CD4-positive, alpha-beta T cell treated with Interleukin-6 for 4 hours (primary cell): ENCODE measurements around the gene KCNJ15.

Source experiments
- DNase-seq: peaks from one replicate; pipeline ENCODE4 v3.0.0-alpha.2; 2020; ENCODE audit warnings: mixed read lengths

KCNJ15 gene

DNA sequence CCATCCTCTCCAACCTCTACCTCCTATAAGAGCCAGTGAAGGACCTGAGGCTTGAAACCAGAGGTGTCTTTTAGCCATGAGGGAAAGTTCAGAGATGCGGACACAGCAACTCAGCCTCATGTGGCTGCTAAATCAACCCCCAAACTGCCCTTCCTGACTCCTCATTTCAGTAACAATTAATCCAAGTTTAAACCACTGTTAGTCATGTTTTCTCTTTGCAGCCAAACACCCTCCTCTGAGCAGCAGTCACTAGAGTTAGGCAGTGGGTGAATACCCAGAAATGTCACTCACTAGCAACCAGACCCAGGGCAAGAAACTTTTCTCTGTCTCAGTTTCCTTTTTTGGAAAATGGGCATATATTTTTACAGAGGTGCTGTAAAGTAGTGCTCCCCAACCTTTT is 71.2 kb downstream of the KCNJ15 start:
- DNase-seq = no peak

- DNase-seq = no peak
Observed at GRCh38 chr21:38329162-38329561, 72.4 kb downstream of the KCNJ15 start.

- DNase-seq = no peak
Observed at GRCh38 chr21:38330666-38331065, 73.9 kb downstream of the KCNJ15 start.

DNA sequence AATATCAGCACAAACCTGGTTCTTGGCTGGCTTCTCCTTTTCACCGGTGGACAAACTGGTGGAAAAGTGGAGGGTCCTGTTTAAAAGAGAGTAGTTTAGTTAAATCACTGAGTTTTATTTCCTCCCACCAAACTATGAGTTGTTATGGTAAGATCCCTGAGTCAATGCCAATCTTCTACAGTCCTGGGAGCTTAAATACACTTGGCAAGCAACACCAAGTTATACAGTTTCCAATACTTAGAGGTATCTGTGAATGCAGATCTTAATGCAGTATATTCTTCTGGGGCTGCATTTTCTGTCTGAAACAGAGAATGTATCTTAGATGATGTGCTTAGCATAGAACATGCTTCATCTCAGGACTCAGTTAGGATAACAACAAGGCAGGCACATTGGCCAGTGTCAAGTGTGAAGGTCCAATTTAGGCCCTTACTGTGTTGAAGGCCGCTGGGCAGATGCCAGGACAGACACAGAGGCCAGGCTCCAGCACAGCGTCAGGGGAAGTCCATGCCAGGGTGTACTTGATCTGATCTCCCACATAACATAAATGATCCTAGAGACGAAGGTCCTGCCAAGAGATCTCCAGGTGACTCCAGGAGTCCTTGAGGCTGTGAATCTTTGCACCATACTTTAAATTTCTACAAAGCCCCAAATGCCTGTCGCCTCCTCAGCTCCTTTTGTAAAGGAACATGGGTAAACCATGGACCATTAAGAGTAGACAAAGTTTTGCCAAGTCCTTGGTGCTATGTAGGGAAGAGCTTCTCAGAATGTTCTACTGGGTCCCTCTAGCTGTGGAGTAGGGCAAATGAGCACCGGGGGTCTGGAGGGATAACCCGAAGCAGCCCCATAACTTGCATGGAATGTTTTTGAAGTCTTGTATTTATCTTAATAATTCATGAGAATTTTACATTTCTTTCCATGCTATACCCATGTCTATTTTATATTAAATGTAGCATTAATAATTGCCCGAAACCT is 76.8 kb downstream of the KCNJ15 start:
- DNase-seq = no peak

DNA sequence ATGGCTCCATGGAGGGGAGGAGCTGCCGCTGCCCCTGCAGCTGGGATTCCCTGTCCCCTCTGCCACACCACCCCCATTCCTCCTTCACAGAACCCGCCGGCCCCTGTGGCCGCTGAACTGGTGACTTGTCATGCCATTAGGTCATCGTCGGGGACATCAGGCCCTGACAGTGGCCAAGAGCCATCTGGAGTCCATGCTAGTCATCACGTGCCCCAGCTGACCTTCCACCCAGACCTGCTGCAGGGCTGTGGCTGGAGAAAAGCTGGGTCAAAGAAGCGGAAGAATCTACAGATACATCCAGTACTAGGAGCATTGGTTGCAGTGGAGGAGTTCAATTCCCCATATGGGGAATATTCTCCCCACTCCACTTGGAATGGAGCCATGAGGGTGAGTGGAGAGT is 78.1 kb downstream of the KCNJ15 start:
- DNase-seq = no peak

- DNase-seq = no peak
Observed at GRCh38 chr21:38337793-38338192, 81.0 kb downstream of the KCNJ15 start.

DNA sequence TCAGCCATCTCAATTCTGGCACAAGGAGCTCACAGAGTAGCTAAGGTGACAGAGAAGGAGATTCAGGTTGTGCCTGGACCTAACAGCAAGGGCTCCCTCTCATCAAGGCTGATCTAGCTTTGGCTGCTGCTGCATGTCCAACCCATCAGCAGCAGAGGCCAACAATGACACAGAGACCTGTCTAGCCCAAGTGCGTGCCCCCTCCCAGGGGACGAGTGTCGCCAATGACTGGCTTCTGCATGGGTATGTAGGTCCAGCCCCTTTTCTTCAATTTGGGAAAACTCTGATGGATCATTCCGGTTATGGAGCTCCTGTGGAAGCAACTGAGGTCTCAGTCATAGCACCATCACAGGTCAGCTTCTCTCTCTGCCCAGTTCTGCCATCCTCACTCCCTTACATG is 83.3 kb downstream of the KCNJ15 start:
- DNase-seq = no peak

DNA sequence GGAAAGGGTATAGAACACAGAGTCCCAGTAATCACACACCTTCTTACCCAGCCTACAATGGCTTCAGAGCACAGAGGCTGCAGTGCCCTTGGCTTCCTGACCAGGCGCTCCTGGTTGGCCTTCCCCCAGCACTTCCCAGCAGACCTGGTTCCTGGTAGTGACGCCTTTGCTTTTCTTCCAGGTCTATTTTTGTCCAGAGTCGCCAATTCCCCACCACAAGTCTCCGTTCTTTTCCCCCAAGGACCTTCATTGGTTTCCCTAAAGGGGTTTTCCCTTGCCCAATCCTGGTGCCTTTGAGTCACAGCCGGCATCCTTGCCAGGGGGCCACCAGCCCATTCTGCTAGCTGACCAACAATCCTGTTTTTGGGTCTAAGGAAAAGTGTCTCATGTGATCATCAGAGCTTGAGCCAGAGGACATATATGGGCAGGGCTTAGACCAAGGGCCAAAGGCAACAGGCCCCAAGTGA is 84.8 kb downstream of the KCNJ15 start:
- no peak for DNase-seq

DNA sequence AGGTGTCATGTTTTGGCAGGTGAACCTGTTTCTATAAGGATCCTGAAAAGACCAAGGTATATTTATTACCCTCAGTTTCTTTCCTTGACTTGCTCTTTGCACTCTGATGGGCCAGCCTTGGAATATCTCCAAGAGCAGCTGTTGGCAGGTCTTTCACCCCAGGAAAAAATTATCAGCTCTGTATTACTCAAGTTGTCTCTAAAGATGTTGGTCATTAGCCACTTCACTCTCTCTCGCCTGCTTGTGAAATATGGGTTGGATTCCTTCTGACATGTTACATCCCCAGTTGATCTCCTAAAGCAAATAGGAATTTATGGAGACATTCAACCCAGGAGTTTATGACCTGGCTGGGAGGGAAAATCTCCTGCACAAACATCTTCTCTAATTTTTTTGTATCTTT is 85.9 kb downstream of the KCNJ15 start:
- DNase-seq = no peak

DNA sequence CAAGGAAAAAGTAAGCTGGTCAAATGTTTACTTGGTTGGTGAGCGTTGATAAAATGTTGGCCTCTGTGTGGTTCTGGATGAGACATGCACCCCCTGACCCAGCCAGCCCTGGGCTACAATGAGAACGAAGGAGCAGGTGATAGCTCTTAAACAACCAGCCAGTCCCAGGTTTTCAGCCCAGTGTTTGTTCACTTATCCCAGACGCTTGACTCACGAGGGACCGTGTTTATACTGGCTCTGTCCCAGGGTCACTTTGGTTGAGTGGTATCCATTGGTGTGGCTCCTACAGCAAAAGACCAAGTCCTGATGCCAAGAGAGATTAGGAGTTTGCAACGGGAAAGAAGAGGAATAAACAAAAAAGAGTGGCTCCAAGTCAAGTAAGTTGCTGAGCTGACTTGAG is 86.9 kb downstream of the KCNJ15 start:
- DNase-seq = no peak

- DNase-seq = no peak
Observed at GRCh38 chr21:38346286-38346685, 89.5 kb downstream of the KCNJ15 start.

- DNase-seq = no peak
Observed at GRCh38 chr21:38349111-38349746, 92.4 kb downstream of the KCNJ15 start.

GRCh38 chr21:38349977-38350376 is 93.2 kb downstream of the KCNJ15 start:
- no peak for DNase-seq

- no peak for DNase-seq
Observed at GRCh38 chr21:38350684-38351083, 93.9 kb downstream of the KCNJ15 start.

DNA sequence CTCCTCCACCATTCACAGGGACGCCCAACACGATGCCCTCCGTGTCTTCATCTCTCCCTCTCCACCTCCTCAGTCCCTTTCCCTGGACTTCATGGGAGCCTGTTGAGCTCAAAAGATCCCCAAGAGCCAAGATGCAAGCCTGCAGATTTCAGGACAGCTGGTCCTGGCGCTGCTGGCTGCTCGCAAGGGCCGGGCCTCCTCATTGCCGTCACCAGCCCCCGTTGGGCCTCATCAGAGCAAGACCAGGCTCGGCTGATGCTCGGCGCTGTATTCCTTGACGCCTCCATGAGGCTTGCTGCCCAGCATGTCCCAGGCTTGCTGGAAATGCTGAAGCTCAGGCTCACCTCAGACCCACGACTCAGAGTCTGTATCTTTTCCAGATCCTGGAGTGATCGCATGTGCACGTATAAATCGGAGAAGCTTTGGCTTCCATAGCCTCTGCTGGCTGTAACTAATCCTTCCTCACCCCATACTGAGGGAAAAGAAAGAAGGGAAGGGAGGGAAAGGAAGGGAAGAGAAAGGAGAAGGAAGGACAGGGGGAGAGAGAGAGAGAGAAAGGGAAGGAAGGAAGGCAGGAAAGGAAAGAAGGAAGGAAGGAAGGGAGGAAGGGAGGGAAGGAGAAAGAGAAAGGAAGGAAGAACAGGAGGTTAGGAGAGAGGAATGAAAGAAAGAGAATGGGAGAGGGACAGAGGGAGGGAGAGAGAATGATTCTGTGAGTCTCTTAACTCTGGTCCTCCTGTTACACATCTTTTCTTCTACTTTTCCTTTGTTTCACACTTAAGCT is 94.6 kb downstream of the KCNJ15 start:
- DNase-seq = no peak

DNA sequence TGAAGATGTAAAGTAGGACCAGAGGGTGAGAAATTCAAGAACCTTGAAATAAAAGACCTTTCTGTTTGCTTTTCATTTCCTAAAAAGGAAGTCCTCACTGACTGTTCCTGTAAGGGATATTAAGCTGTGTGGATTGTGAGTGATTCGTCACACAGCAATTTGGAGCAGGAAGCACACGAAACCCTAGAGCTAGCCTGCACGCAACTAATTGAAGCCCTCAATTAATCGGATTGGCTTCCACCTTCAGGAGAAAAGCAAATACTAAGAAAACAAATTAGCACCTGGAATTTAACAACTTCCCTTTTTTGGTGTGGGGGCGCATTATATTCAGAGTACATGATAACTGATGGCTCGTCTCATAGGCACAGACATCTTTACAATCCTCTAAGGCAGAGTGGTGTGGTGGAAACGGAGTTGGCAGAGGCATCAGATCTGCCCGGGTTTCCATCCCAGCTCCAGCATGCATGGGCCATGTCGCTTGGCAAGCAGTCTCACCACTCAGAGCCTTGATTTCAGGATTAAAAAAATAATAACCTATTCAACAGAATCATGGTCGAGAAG is 95.2 kb downstream of the KCNJ15 start:
- peak; percentile 39 for DNase-seq

DNA sequence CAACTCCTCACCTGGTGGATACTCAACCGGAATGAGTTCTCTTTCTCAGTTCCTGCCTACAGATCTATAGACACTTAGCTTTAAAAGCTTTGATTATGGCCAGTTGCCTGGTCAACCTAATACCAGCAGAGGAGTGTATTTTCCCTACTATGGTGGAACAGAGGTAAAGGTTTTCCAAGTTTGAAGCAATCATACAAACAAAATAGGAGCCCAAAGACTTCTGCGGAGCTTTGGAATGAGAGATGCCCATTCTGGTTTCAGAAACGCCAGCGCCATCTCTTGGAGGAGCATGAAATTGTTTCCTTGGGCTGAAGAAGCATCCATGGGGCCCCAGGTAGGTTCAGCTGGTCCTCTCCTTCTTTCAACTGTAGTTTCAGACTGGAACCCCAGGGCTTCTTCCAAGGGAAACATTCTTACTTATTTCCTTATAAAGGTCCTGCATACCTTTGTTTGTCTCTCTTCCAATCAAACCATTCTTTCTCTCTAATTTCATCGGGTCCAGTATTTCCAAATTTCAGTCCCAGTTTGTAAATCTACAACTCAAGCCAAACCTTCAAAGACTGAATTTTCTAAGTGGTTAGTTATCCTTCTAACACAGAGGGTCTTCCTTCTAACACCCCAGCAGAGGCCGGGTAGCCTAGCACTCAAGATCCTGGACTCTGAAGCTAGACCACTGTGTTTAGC is 95.9 kb downstream of the KCNJ15 start:
- DNase-seq = peak; percentile 73

- DNase-seq = no peak
Observed at GRCh38 chr21:38354231-38354630, 97.4 kb downstream of the KCNJ15 start.

DNA sequence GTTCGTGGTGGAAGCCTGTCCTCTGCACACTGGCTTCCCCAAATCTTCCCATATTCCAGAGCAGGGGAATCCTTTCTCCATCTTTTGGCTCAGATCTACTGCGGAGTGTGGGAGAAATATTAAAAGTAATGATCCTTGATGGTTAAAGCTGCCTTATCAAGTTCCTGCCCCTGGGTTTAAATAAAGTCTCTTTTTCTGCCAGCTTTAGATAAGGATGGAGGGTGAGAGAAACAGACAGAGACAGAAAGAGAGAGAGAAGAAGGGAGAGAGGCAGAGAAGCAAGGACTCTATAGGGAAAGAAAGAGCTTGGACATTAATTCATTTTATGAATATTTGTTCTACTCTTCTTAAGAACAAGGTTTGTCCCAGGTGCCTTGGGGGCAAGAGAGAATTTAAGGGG is 98.0 kb downstream of the KCNJ15 start:
- DNase-seq = no peak

DNA sequence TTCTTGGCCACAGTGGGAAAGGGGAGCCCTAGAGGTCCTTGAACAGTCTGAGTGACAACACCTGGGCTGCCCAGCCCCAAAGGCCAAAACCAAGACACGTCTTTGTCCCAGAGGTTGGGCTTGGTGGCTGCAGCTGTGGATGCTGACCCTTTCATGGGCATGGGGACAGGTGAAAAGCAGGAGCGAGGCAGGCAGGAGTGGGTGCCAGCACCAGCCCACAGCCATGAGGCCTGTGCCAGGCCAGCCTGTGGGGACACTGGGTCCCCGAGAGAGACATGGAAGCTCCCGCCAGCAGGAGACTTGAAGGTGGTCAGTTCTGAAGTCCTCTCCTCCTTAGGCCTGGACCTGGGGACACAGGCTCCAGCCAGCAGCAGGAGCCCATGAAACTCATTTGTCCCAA is 98.6 kb downstream of the KCNJ15 start:
- no peak for DNase-seq

DNA sequence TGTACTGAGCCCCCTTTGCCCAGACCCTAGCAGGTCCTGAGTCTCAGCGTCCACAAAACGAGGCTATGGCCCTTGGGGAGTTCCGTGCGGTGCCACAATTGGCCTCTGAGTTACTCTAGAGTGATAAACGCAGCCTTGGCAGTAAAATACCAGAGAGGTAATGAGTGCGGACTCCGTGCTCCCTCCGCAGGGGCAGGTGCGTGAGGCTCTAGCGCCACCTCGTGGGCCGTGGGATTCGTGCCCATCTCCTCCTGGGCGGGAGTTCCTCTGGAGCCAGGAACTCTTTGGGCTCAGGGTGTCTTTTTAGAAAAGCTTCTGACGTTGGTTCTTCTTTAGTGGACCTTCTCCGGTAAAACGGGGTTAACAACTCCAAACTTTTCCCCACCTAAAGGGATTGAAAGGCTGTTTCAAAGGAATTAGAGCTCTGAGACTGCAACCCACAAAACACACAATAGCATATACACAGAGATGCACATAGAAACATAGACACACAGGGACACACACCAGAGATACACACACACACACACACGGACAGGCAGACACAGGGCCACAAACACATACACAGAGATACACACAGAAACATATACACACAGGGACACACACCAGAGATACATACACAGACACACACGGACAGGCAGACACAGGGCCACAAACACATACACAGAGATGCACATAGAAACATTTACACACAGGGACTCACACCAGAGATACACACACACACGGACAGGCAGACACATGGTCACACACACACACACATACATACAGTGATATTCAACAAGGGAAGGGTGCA is 99.4 kb downstream of the KCNJ15 start:
- peak; percentile 81 for DNase-seq
